Heart left ventricle (tissue), 13 donors: ENCODE results near the gene PTBP3.
"Not testable (repeated sequence)": the region's sequence is repeated elsewhere in the genome, so short reads cannot be mapped to it uniquely, and the experiment has no call there.

Experiments
- POLR2A ChIP-seq, 2 donors: fragments of 450-650 bp; IDR thresholded peaks; one replicate each; pipeline ENCODE4 v1.6.1; 2017; ENCODE audit warnings: antibody characterized with exemption in 2 of 2, mild to moderate bottlenecking in 2 of 2, moderate library complexity in 2 of 2
- TF ChIP-seq, protein P1 (sequence below), 12 donors: fragments of 200-600 bp; sonication (generic) in 4 of 12; IDR thresholded peaks; one replicate each; pipeline versions ENCODE4 v1.5.0 to v1.8.0; 2018 to 2022; ENCODE audit warnings: antibody characterized with exemption in 12 of 12, mild to moderate bottlenecking in 5 of 12
- donor health status: ischemic (EF 13 %, LVEDD 7.1; RV severe dilation, severe dysfunction).
- donor health status: DM: no; HTN: yes; CAD: no.
- donor health status: DM: no; HTN: no; CAD: no.
- donor health status: ischemic (EF 25% LVEDD 6.9; RV normal size, moderate dysfunction).
- donor health status: ischemic (EF 25% LVEDD 5.7; RV mildly dilated, moderate dysfunction).
- donor health status: ischemic (EF 35%, LVEDD 5.7; RV mildly dilated, moderate dysfunction).
- donor health status: nonischemic (EF 11% LVEDD 7.7; RV severe dilation, severe dysfunction).
- donor health status: DM: yes; HTN: yes; CAD: no.
- donor health status: PGD.
- donor health status: ischemic (EF 29% LVEDD 5.4; RV normal size, mild dysfunction).
- donor health status: nonischemic (EF 23%, LVEDD 6.1; RV moderate dilation, normal function).

DNA sequence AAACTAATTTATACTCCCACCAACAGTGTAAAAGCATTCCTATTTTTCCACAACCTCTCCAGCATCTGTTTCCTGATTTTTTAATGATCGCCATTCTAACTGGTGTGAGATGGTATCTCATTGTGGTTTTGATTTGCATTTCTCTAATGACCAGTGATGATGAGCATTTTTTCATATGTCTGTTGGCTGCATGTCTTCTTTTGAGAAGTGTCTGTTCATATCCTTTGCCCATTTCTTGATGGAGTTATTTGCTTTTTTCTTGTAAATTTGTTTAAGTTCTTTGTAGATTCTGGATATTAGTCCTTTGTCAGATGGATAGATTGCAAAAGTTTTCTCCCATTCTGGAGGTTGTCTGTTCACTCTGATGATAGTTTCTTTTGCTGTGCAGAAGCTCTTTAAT is 143.1 kb downstream of the PTBP3 start:
- TF ChIP-seq, protein P1, sequence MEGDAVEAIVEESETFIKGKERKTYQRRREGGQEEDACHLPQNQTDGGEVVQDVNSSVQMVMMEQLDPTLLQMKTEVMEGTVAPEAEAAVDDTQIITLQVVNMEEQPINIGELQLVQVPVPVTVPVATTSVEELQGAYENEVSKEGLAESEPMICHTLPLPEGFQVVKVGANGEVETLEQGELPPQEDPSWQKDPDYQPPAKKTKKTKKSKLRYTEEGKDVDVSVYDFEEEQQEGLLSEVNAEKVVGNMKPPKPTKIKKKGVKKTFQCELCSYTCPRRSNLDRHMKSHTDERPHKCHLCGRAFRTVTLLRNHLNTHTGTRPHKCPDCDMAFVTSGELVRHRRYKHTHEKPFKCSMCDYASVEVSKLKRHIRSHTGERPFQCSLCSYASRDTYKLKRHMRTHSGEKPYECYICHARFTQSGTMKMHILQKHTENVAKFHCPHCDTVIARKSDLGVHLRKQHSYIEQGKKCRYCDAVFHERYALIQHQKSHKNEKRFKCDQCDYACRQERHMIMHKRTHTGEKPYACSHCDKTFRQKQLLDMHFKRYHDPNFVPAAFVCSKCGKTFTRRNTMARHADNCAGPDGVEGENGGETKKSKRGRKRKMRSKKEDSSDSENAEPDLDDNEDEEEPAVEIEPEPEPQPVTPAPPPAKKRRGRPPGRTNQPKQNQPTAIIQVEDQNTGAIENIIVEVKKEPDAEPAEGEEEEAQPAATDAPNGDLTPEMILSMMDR (IDR thresholded peaks at IDR 0.05) = not testable (repeated sequence)
- TF ChIP-seq POLR2A (IDR thresholded peaks at IDR 0.05) = not testable (repeated sequence)
